Breast epithelium (tissue), 4 donors: Measurements from ENCODE around the gene BLOC1S2. TPM values are rescaled to one million over a fixed set of nuclear protein-coding genes. Genes with fewer than 3 reads are reported as not detected.
"Not testable (repeated sequence)": the region's sequence is repeated elsewhere in the genome, so short reads cannot be mapped to it uniquely, and the experiment has no call there.

ENCODE experiments used
- DNase-seq, 2 donors: peaks; one replicate each; pipeline ENCODE4 v3.0.0-alpha.2; 2019; ENCODE audit warnings: low spot score in 2 of 2
- H3K27ac ChIP-seq, 2 donors: fragments of 200-600 bp; sonication (generic) in 1 of 2; one replicate each; pipeline ENCODE4 v1.5.1; 2016 to 2019; ENCODE audit warnings: mild to moderate bottlenecking in 1 of 2
- H3K27me3 ChIP-seq, 2 donors: fragments of 200-600 bp; sonication (generic) in 1 of 2; one replicate each; pipeline versions ENCODE4 v1.5.1 to v1.6.0; 2017 to 2019; ENCODE audit warnings: control low read depth in 1 of 2, mild to moderate bottlenecking in 1 of 2
- H3K36me3 ChIP-seq: fragments of 200-600 bp; one replicate; pipeline ENCODE4 v1.5.1; 2019
- H3K4me1 ChIP-seq, 2 donors: fragments of 200-600 bp; sonication (generic); one replicate each; pipeline ENCODE4 v1.5.1; 2016 to 2019; ENCODE audit warnings: control low read depth in 1 of 2
- H3K4me3 ChIP-seq, 3 donors: fragments of 200-600 bp; sonication (generic); 1 replicate in 2 of 3; 2 replicates in 1 of 3; pipeline ENCODE4 v1.5.1; 2016 to 2019; ENCODE audit warnings: mild to moderate bottlenecking in 3 of 3, moderate library complexity in 2 of 3
- H3K9me3 ChIP-seq, 2 donors: fragments of 200-600 bp; sonication (generic) in 1 of 2; one replicate each; pipeline ENCODE4 v1.5.1; 2016 to 2019; ENCODE audit warnings: control low read depth in 1 of 2
- CTCF ChIP-seq, 3 donors: fragments of 450-650 bp; IDR thresholded peaks; one replicate each; pipeline ENCODE4 v1.5.1; 2016 to 2017; ENCODE audit warnings: antibody characterized with exemption in 3 of 3, mild to moderate bottlenecking in 3 of 3, moderate library complexity in 3 of 3
- POLR2A ChIP-seq: fragments of 450-650 bp; IDR thresholded peaks from one replicate; pipeline ENCODE4 v1.6.1; 2016; ENCODE audit warnings: antibody characterized with exemption, mild to moderate bottlenecking, moderate library complexity
- POLR2AphosphoS5 ChIP-seq, 3 donors: sonication (generic); formaldehyde crosslinking; IDR thresholded peaks; one replicate each; pipeline ENCODE4 v1.6.1; 2017; ENCODE audit warnings: antibody characterized with exemption in 3 of 3
- intact Hi-C: fragments of 100-400 bp; cut with DNase I; formaldehyde crosslinking; loops from one replicate; pipeline ENCODE4 v1.15.1; 2023; ENCODE audit warnings: low total_unique reads
- total RNA-seq, 3 donors: library from RNA; depleted of rRNA; stranded (reverse); fragments of >200 nt; gene quantifications; one replicate each; pipeline ENCODE4 v1.1.0, GENCODE V29; 2016

BLOC1S2 gene
- total RNA-seq, 3 donors from 2014 or later, result 25.9 to 28.0 (median 26.5) TPM

GRCh38 chr10:100291356-100291755 lies 4.9 kb upstream of the BLOC1S2 start:
- Histone ChIP-seq H3K4me3 (no peak overlapping the region), H3K36me3 (no peaks in the 10 kb centered on the region), H3K9me3 (no peaks in the 10 kb centered on the region), H3K27me3 (peaks cover 0 to 3% of the 10 kb centered on the region in 2 donors), H3K4me1 (no peaks in the 10 kb centered on the region), H3K27ac (no peak overlapping the region)
- intact Hi-C loops, result no loop called here
- DNase-seq, result no peak
- TF ChIP-seq POLR2A (no peak), POLR2AphosphoS5 (IDR thresholded peaks at IDR 0.05) (no peak), CTCF (IDR thresholded peaks at IDR 0.05) (no peak)

- H3K9me3 ChIP-seq, result no peaks in the 10 kb centered on the region
- intact Hi-C loops, result no loop called here
- no peaks in the 10 kb centered on the region for H3K36me3 ChIP-seq
- peaks cover 0 to 3% of the 10 kb centered on the region in 2 donors for H3K27me3 ChIP-seq
- no peak overlapping the region for H3K27ac ChIP-seq
- TF ChIP-seq POLR2AphosphoS5 (IDR thresholded peaks at IDR 0.05), result no peak
- no peak for TF ChIP-seq POLR2A
- no peak for TF ChIP-seq CTCF (IDR thresholded peaks at IDR 0.05)
- H3K4me1 ChIP-seq, result peaks cover 6 to 7% of the 10 kb centered on the region in 2 donors
- no peak overlapping the region for H3K4me3 ChIP-seq
- DNase-seq, result no peak
Measured at GRCh38 chr10:100289641-100290040, 3.2 kb upstream of the BLOC1S2 start.

GRCh38 chr10:100288196-100288595 lies 1.7 kb upstream of the BLOC1S2 start:
- no peak overlapping the region for H3K27ac ChIP-seq
- DNase-seq, result no peak
- H3K4me1 ChIP-seq, result peaks cover 6 to 7% of the 10 kb centered on the region in 2 donors
- H3K27me3 ChIP-seq, result no peaks in the 10 kb centered on the region
- H3K4me3 ChIP-seq, result no peak overlapping the region
- no peaks in the 10 kb centered on the region for H3K36me3 ChIP-seq
- H3K9me3 ChIP-seq, result no peaks in the 10 kb centered on the region
- intact Hi-C loops, result no loop called here
- TF ChIP-seq CTCF (IDR thresholded peaks at IDR 0.05) (no peak), POLR2AphosphoS5 (IDR thresholded peaks at IDR 0.05) (no peak), POLR2A (no peak)

- no peaks in the 10 kb centered on the region for H3K9me3 ChIP-seq
- H3K4me3 ChIP-seq, result no peak overlapping the region
- peaks cover 6 to 7% of the 10 kb centered on the region in 2 donors for H3K4me1 ChIP-seq
- DNase-seq, result no peak
- H3K36me3 ChIP-seq, result no peaks in the 10 kb centered on the region
- intact Hi-C loops, result no loop called here
- no peaks in the 10 kb centered on the region for H3K27me3 ChIP-seq
- TF ChIP-seq POLR2A (no peak), POLR2AphosphoS5 (IDR thresholded peaks at IDR 0.05) (no peak), CTCF (IDR thresholded peaks at IDR 0.05) (no peak)
- no peak overlapping the region for H3K27ac ChIP-seq
Measured at GRCh38 chr10:100287756-100288155, 1.3 kb upstream of the BLOC1S2 start.

GRCh38 chr10:100285326-100285725 lies 1.2 kb downstream of the BLOC1S2 start:
- H3K36me3 ChIP-seq, H3K9me3 ChIP-seq, H3K4me1 ChIP-seq, DNase-seq, H3K27me3 ChIP-seq, intact Hi-C loops: not testable (repeated sequence)
- H3K27ac ChIP-seq, result peak overlapping the region; percentile 93 to 98
- peak overlapping the region in 2 of 3 donors; percentile 81 to 98 for H3K4me3 ChIP-seq

GRCh38 chr10:100282907-100283306 lies 3.6 kb downstream of the BLOC1S2 start:
- no peak for DNase-seq
- Histone ChIP-seq H3K4me3 (no peak overlapping the region), H3K9me3 (no peaks in the 10 kb centered on the region), H3K4me1 (peaks cover 6 to 7% of the 10 kb centered on the region in 2 donors), H3K27me3 (no peaks in the 10 kb centered on the region), H3K36me3 (no peaks in the 10 kb centered on the region), H3K27ac (no peak overlapping the region)
- TF ChIP-seq CTCF (IDR thresholded peaks at IDR 0.05) (no peak), POLR2A (no peak), POLR2AphosphoS5 (IDR thresholded peaks at IDR 0.05) (no peak)
- intact Hi-C loops, result no loop called here

- H3K27me3 ChIP-seq, intact Hi-C loops, DNase-seq, H3K9me3 ChIP-seq, H3K4me3 ChIP-seq, H3K4me1 ChIP-seq, H3K27ac ChIP-seq, H3K36me3 ChIP-seq: not testable (repeated sequence)
Measured at GRCh38 chr10:100276971-100277370, 9.5 kb downstream of the BLOC1S2 start.
